Muscle of back (tissue), 11 donors: ENCODE results near the gene CEBPA. TPM values are rescaled to one million over a fixed set of nuclear protein-coding genes. Genes with fewer than 3 reads are reported as not detected.

ENCODE experiments used
- DNase-seq, 3 donors: peaks; one replicate each; pipeline versions ENCODE4 v3.0.0 to v3.0.0-alpha.2; 2013
- polyA plus RNA-seq, 10 donors: library from polyadenylated mRNA; unstranded; fragments of 120-200 nt; gene quantifications; one replicate each; pipeline ENCODE4 v1.2.1, GENCODE V29; 2013; ENCODE audit not compliant: insufficient read length in 10 of 10

CEBPA gene
- polyA plus RNA-seq, 10 donors: 3.2 to 12.9 (median 4.6) TPM

DNA sequence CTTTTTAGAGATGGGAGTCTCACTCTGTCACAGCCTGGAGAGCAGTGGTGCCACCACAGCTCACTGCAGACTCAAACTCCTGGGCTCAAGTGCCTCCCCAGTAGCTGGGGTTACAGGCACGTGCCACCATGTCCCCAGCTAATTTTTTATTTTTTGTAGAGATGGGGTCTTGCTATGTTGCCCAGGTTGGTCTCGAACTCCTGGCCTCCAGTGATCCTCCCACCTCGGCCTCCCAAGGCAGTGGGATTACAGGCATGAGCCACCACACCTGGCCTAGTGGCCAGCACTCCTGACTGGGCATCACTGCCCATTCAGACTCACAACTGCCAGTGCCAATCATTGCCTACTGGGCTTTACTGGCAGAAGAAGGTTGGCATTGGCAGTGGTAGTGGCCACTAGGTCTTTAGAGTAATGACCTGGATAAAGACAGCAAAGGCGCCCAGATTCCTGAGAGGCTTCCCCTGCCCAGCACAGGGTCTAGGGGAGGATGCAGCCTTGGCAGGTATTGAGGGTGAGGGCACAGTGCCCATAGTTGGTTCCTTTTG is 49.8 kb downstream of the CEBPA start:
- DNase-seq: no peak

DNA sequence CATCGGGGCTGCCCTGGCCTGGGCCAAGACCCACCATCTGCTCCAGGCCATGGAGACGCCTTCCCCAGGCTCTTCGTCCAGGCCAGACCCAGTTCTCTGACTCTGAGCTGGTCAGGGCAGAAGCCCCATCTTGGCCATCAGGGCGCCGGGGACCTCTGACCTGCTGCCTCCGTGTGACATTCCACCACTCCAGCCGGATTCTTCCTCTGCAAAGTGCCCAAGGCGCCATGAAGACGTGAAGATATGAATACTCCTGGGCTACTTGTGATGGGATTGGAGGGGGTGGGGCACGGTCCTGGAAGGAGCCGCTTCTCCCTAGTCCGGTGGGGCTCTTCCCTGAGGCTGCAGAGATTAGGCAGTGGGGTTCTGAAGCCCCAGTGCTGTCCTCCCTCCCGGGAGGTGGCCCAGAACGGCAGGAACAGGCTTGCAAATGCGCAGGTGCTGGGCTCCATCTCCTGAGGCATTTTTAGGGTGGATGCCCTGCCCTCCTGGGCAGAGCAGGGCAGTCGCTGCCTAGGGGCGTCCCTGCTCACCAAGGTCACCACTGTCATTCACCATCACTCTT is 50.7 kb downstream of the CEBPA start:
- no peak for DNase-seq

- DNase-seq: no peak
Measured at GRCh38 chr19:33251076-33251475, 51.3 kb downstream of the CEBPA start.

- DNase-seq: no peak
Measured at GRCh38 chr19:33250500-33250899, 51.8 kb downstream of the CEBPA start.

Other genes starting within 250 kb of the CEBPA start
- gene RHPN2, start 237.6 kb downstream of the CEBPA start, polyA plus RNA-seq: 1 to 10 TPM; 1.1 to 2.6 (median 1.6) TPM
- 1 to 10 TPM; 5.1 to 9.1 (median 7.8) TPM for gene GPATCH1, start 221.4 kb downstream of the CEBPA start, polyA plus RNA-seq
- gene WDR88, start 170.4 kb downstream of the CEBPA start, polyA plus RNA-seq: under 1 TPM; 0.29 to 0.71 (median 0.54) TPM
- 10 to 100 TPM; 14.0 to 26.6 (median 20.6) TPM for gene LRP3, start 108.2 kb downstream of the CEBPA start, polyA plus RNA-seq
- 10 to 100 TPM in 1 of 10 donors, 1 to 10 TPM in 9; 5.4 to 12.1 (median 7.9) TPM for gene SLC7A10, start 76.7 kb downstream of the CEBPA start, polyA plus RNA-seq
- 10 to 100 TPM; 18.2 to 24.6 (median 20.0) TPM for gene CEBPG, start 71.2 kb upstream of the CEBPA start, polyA plus RNA-seq
- gene PEPD, start 219.3 kb upstream of the CEBPA start, polyA plus RNA-seq: 10 to 100 TPM; 35.9 to 53.2 (median 44.4) TPM